Measurements from ENCODE around the gene TRAF7.

The TRAF7 gene

DNA sequence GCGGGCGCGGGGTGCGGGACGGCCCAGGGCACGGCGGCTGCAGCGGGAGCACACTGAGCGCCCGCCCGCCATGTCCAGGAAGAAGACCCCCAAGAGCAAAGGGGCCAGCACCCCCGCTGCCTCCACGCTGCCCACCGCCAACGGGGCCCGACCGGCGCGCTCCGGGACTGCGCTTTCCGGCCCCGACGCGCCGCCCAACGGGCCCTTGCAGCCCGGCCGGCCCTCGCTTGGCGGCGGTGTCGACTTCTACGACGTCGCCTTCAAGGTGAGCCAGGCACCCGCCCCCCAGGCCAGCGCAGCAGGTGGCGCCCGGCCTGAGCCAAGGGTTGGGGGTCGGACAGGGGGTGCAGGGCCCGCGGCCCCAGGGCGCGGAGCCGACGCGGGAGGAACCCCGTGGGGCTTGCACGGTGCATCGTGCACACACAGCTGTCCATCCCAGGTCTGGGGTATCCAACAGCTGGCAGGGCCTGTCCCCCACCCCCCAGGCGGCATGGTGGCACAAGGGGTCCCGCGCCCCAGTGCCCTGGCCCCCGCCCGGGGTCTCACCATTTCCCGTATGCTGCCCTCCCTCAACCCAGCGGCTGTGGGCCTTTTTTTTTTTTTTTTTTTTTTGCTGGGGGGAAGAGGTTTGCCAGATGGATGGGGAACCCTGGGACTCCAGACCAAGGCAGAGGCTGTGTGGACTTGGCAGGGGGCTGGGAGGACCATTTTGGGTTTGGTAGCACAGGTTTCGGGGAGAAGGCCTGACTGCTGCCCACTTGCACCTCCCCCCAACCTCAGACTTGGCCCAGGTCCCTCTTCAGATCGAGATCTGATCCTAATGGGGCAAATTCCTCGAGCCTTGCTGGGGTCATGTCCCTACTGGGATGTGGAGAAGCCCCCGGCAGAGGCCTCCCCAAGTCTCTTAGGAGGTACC is 6.6 kb upstream of the TRAF7 start:
- no peak for DNase-seq

DNA sequence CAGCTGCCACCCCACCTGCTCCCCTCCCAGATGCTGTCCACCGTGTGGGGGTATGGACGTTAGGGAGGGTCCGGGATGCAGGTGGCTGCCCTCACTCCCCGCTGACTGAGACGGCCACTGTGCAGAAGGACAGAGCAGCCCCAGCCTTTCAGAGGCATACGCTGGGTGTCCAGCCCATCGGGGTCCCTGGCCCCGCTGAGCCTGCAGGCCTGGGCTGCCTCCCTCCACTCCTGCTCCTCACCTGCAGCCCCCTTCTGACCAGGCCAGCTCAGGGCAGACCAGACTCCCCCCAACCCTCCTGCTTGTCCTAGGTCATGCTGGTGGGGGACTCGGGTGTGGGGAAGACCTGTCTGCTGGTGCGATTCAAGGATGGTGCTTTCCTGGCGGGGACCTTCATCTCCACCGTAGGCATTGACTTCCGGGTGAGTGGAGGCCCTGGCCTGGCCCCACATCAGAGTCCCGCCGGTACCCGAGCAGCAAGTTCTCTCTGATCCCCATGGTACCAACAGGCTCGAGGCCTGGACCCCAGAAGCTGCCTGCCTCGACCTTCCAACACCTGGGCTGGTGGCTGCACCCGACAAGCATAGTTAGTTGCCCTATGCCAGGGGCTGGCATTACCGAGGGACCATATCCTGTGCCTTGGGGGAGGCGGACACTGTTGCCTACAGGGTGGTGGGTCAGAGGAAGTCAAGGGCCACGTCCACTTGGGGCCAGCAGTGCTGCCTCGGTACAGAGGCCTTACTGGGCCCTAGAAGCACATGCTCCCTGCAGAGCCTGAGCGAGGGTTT is 5.8 kb upstream of the TRAF7 start:
- DNase-seq, result no peak

DNA sequence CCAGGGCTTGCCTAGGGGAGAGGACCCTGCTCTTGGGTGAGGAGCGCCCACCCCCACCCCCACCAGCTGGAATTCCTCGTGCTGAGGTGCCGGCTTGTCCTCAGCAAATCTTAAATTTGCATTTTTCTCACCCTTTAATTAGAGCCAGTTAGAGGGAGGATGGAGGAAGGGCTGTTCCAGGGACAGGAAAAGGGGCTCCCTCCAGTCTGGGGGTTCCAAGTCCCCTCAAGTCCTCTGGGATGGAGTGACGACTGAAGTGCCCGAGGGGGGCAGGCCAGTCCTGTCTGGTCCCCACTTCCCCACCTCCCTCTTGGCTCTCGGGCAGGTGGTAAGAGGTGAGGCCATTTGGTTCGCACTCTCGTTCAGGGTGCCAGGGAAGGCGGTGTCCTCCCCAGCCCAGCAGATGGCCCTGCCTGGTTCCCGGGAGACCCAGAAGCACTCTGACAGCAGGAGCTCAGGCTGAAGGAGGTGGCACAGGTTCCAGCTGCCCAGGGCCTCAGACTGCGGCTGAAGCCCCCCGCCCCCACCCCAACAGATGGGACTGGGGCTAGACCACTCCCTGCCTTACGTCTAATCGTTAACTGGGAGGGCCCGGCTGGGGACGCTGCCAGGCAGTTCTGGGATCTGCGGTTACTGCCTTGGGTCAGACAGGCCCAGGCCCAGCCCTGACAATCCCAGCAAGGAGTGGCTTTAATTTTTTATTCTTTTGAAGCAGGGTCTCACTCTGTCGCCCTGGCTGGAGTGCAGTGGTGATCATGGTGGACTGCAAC is 5.0 kb upstream of the TRAF7 start:
- DNase-seq, result no peak

DNA sequence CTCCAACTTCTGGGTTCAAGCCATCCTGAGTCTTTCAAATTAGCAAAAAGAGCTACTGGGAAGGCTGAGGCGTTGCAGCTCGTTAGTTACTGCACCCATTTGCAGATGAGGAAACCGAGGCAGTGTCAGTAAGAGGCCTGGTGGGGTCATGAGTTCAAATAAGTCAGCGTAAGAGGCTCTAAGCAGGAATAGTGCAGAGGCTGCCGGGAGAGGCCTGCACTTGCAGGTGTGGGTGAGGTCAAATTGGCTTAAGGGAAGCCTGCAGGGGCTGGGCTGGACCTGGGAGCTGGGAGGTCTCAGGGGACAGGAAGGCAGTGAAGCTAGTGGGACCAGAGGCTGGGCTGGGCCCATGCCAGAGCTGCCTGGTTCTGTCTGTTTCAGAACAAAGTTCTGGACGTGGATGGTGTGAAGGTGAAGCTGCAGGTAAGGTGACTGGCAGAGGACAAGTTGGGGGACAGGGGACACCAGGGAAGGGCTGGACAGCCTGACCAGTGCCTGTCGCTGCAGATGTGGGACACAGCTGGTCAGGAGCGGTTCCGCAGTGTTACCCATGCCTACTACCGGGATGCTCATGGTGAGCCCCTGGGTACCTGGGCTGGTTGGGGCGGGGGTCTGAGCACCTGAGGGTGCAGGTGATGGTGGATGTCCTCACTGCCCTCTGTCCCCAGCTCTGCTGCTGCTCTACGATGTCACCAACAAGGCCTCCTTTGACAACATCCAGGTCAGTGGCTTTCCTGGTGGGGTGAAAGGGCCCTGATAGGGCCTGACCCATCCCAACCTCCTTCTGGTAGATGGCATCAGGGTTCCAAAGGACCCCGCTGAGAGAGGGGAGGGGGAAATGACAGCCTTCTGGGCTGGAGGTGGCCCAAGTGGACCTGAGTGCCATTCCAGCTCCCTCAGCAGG is 4.1 kb upstream of the TRAF7 start:
- DNase-seq, result no peak

DNA sequence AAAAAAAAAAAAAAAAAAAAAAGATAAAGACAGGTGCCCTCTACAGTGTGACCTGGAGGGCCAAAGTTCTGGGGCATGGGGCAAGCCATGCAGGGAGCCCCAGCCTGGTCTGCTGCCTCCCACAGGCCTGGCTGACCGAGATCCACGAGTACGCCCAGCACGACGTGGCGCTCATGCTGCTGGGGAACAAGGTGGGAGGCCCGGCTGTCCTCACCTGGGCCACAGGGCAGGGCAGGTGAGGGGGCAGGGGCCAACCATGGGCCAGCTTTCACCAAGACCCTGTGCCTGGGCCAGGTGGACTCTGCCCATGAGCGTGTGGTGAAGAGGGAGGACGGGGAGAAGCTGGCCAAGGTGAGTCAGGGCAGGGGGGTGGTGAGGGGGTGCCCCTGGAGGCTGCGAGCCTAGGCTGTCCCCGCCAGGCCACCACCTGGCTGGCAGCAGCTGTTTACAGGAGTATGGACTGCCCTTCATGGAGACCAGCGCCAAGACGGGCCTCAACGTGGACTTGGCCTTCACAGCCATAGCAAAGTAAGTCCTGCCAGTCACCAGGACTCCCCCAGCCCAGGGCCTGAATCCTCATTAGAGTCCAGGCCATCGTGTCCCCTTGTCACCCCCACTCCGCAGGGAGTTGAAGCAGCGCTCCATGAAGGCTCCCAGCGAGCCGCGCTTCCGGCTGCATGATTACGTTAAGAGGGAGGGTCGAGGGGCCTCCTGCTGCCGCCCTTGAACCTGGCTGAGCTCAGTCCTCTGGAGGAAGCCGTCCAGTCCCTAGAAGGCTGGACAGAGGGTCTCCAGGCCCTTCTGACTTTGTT is 2.7 kb upstream of the TRAF7 start:
- DNase-seq, result peak; percentile 16

DNA sequence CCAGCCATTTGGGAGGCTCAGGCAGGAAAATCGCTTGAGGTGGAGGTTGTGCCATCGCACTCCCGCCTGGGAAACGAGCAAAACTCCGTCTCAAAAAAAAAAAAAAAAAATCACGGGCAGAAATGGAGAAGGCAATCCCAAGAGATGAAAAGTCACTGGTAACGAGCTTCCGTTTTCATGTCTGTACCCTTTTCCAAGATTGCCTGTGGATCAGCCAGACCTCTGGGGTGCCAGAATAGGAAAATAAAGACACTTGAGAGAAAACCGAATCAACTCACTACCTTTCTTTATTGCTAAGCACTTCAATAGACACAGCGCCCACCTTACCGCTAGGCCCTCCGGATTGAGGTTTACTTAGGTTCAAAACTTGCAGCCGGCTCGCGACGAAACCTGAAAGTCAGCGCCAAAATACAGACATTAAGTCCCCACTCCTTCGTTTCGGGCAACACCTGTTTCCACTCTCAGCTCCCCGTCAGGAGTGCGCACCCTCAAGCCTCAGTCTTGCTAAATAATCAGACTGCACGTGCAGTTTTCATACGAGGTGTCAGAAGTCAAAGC is 970 bp upstream of the TRAF7 start:
- no peak for DNase-seq

DNA sequence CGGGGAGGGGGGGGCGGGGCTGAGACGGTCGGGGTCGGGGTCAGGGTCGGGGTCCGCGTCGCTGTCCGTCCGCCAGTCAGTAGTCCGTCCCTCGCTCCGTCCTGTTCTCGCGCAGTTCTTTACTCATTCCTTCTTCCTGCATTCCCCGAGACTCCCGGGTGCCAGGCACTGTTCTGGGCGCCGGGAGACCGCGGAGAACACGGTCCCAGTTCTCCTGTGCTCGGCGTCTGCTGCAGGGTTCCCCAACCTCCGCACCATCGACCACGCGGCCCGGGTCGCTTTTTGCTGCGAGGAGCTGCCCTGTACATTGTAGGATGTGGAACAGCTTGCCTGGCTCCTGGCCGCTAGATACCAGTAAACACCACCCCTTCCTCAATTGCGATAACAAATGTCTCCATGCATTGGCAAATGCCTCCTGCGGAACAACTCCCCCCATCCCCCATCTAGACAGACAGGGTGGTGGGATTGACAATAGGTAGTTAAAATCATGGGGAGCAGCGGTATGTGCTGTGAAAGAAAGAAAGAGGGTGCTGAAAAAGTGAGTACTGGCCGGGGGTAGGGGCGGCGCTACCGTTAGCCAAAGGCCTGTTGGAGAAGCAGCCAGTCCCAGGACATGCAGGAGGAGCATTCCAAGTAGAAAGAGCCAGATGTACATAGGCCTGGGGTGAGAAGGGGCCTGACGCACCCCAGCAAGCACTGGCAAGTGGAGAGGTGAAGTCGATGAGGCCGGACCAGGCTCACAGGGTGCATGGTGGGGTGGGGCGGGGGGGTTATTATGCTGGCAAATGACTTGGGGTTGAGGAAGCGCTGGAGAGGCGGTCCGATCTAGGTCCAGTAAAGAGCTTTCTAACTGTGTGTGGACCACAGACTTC is 631 bp downstream of the TRAF7 start:
- DNase-seq, result no peak

DNA sequence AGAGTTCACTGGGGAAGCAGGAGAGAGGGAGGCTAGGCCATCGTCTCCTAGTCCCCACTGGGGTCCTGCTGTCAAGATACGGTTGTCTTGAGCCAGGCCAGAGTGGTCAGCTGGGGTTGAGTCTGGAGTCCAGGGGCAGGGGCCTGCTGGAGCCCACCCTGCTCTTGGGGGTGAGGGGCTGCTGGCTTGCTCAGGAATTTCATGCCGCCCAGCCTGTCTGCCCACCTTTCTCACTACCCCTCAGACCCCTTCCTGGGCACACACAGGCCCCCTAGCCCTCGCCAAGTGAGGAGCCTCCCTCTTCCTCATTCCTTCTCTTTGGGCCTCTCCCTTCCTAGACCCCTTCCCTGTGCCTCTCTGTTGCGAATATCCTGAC is 1.3 kb downstream of the TRAF7 start:
- no peak for DNase-seq

DNA sequence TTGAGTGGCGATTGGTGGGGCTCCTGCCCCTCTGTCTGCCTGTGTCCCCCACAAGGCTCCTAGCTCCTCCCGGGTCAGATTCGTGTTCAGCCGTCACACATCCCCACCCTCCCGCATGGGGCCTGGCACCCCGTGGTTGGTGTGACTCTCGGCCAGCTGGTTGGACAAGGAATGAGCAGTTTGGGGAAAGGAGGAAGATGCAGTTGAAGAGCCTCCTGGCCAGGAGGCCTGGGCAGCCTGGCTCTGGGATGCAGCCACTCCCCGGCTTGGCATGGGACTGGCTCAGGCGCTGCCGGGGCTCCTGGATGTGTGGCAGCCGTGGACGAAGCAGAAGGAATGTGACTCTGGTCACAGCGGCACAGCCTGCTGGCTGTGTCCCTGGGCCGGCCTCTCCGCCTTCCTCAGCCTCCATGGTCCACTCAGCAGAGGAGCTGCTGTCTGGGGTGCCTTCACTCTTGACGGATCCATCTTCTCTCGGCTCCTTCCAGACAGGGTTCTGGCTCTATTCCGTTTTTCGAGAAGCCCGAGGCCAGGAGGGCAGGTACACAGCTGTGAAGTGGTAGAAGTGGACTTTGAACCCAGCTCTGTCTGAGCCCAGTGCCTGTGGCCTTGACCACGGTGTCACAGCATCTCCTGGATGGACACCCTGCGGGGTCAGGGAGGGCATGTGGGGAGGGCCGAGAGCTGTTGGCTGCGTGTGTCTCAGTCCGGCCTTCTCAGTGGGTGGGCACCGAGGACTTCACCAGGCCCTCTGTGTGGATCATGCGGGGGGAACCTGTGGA is 2.1 kb downstream of the TRAF7 start:
- no peak for DNase-seq

DNA sequence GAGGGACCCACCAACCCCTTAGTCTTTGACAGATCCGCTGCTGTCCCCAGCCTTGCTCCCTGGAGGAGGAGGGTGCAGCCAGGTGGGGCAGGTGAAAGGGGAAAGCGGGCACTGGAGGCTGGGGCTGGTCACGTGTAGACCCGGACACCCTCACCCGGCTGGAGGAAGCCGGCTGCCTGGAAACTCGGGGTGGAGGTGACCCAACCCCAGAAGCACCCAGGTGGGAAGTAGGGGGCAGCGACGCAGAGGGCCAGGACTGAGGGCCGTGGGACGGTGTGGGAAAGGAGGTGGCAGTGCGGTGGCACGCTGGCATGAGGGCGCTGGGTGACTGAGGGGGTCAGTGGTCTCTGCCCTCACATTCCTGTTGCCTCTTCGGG is 2.7 kb downstream of the TRAF7 start:
- DNase-seq, result no peak

DNA sequence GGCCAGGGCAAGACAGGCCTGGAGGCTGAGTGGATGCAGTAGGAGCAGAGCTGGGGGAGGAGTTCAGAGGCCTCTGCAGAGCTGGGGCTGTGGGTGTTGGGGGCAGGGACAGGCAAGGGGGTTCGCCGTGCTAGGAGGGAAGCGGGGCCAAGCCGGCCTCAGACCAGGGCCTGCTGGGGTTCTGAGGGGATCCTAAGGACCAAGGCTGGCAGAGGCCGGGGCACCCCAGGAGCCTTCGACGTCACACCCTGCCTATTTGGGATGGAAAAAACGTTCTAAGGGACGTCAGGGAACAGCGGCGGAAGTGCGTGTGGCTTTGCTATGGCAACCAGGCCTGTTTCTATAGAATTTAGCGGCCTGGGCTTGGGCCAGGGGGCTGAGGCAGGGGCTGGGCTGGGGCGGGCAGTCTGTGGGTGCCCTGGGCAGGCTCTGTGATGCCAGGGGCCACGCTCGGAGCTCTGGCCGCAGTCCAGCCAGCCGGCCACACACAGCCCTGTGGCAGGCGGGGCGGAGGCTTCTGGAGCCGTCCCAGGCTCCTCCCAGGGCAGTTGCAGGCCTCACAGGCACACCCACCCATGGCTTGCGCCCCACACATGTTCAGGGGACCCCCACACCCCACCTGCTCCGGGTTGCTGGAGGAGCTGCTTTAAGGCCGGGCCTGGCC is 3.7 kb downstream of the TRAF7 start:
- no peak for DNase-seq

DNA sequence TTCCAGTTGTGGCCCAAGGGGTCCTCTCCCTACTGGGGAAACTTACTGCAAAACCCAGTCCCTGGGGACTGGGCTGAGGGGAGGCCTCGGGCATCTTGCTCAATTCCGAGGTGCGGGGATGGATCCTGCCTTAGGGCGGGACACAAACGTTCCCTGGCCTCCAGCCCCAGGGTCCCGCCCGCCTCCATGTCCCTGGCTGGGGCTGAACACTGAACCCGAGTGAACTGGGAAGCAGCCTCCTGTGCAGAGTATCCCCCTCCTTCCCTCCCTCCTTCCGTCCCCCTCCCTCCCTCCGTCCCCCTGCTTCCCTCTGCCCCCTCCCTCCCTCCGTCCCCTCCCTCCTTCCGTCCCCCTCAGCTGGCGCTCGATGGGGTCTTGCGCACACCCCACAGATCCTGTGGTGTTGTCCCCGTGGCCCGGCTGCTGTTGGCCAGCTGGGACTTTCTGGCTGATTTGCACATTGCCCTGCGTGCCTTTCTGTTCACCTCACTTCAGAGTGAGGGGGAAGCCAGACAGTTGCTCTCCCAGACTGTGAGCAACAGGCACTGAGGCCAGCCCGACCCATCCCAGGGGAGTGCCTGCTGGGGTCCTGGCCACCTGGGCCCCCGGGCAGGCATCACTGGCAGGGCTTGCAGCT is 5.5 kb downstream of the TRAF7 start:
- DNase-seq, result no peak

DNA sequence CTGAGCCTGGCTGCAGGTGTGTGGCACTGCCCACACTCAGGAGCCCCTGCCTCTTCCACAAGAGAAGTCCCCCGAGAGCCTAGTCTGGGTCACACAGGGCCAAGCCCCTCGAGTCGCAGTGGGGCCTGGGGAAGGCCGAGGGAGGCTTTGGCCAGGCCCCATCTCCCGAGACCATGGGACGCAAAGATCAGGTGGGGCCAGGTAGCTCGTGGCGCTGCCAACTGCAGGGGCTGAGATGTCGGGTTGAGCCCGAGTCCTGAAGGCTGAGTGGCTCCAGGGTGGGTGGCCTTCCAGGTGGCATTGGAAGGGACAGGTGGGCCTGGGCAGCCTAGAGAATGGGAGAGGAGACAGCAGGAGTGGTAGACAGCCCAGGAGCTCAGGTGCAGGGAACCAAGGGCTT is 6.3 kb downstream of the TRAF7 start:
- no peak for DNase-seq

DNA sequence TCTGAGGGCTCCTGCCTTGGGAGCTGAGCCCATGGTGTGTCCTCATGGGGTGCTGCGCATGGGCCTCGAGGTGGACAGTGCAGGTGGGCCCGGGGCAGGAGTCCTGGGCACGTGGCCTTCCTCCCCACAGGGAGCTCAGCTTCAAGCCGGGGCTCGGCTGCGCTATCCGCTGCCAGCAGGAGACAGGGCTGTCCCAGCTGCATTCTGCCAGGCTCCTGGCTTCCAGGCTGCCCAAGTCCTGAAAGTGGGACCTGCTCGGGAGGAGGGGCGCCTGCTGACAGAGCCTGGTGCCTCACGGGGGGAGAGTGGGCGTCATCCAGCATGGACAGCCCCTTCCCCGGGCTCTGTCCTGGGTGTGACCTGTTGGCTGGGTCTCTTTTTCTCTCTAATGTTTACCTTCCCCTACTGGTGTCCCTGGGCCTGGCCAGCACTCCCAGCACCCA is 7.1 kb downstream of the TRAF7 start:
- no peak for DNase-seq

DNA sequence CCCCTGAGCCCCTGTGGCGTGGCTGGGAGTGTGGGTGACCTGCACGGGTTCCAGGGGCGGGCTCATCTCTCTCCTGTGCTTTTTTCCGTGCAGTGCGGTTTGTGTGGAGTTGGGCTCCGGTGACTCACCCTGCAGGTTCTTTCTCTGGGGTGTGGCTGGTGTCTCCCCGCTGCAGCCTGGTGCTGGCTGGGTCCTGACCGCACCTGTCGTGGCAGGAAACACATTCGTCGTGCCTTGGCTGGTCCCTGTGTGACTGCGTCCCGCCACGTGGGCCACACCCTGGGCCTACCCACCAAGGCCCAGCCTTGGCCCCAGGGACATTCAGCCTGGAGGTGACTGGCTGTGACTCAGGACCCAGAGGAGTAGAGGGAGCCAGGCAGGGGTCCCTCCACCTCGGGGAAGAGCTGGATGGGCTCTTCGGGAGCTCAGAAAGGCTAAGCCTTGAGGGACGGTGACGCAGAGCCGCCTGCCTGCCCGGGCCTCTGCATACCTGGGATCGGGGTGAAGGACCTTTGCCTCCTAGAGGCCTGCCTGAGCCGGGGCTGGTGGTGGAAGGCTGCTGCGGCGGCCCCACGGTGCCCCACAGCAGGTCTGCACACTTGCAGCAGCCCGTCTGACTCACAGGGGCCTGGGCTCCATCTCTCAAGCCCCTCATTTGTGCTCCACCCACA is 7.8 kb downstream of the TRAF7 start:
- no peak for DNase-seq

DNA sequence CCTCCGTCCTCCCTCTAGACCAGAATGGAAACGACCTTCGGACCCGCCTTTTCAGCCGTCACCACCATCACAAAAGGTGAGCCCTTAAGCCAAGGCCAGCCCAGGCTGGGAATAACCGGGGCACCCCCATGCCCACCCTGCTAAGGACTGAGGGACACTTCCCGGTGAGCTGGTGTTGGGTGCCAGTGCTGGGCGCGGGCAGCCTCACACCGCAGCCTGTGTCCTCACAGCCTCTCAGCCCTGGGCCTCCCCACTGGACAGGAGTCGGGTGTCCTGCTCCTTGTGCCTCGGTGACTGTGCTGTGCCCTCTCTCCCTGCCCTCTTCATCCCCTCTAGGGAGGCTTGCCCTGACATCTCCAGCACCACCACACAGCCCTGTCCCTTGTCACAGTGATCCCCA is 10.3 kb downstream of the TRAF7 start:
- DNase-seq, result no peak

DNA sequence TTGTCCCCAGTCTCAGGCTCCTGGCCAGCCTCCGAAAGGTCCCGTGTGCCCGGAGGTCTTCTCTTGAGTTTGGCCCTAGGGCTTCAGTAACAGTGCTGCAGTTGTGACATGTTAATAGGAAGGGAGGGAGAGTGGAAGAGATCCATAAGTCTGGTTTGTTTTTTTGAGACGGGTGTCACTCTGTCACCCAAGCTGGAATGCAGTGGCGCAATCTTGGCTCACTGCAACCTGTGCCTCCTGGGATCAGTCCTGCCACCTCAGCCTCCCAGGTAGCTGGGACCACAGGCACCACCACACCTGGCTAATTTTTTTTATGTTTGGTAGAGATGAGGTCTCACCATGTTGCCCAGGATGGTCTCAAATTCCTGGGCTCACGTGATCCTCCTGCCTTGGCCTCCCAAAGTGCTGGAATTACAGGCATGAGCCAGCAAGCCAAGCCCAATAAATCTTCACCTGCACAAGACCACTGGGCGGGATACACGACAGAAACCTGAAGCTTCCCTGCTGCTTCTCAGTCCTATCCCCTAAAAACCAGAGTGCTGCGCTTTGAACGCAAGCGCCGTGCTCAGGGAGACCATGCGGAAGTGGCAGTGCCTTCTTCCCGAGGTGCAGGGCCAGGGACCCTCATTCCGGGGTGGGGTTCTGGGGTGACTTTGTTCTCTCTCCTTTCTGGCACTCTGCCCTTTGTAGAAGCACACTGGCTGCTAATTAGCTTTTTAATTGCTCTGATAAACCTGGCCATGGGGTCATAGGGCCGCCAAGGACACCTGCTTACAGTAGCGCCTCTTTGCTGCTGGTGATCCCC is 10.9 kb downstream of the TRAF7 start:
- DNase-seq, result no peak

All from DMS79 (cell line).